Activated CD8-positive, alpha-beta T cell treated with anti-CD3 and anti-CD28 coated beads for 36 hours (primary cell): ENCODE measurements around the gene TTN. TPM values are rescaled to one million over a fixed set of nuclear protein-coding genes. Genes with fewer than 3 reads are reported as not detected.

ENCODE experiments used
- ATAC-seq: fragments of 200-7000 bp; cut with Tn5 transposase; one replicate; pipeline ENCODE4 v1.10.0; 2021; ENCODE audit warnings: mild to moderate bottlenecking, moderate library complexity
- CTCF ChIA-PET: fragments of 350-600 bp; sonication (Branson Sonifier 250); formaldehyde crosslinking; loops from one replicate; lab custom pipeline; 2021; ENCODE audit warnings: antibody characterized with exemption; lab: Charles Lee
- POLR2A ChIA-PET: fragments of 350-600 bp; sonication (Branson Sonifier 250); formaldehyde crosslinking; loops from one replicate; lab custom pipeline; 2021; ENCODE audit warnings: antibody characterized with exemption; lab: Charles Lee
- DNase-seq: peaks from one replicate; pipeline ENCODE4 v3.0.0-alpha.2; 2020
- H3K27ac Mint-ChIP-seq: one replicate; pipeline ENCODE4 v1.8.0; 2021; ENCODE audit warnings: mild to moderate bottlenecking, mixed read lengths
- H3K27me3 Mint-ChIP-seq: one replicate; pipeline ENCODE4 v1.8.0; 2021; ENCODE audit warnings: mixed read lengths
- H3K36me3 Mint-ChIP-seq: one replicate; pipeline ENCODE4 v1.8.0; 2021; ENCODE audit warnings: low read depth, mixed read lengths
- H3K4me1 Mint-ChIP-seq: one replicate; pipeline ENCODE4 v1.8.0; 2021; ENCODE audit warnings: low read depth, mixed read lengths
- H3K4me3 Mint-ChIP-seq: one replicate; pipeline ENCODE4 v1.8.0; 2021; ENCODE audit warnings: mild to moderate bottlenecking, moderate library complexity, mixed read lengths
- H3K9me3 Mint-ChIP-seq: one replicate; pipeline ENCODE4 v1.8.0; 2021; ENCODE audit warnings: mixed read lengths
- CTCF ChIP-seq: fragments of 200-600 bp; IDR thresholded peaks from one replicate; pipeline ENCODE4 v1.8.0; 2022; ENCODE audit warnings: antibody characterized with exemption, mild to moderate bottlenecking
- intact Hi-C: fragments of 100-400 bp; cut with micrococcal nuclease; formaldehyde crosslinking; loops from one replicate; pipeline ENCODE4 v1.10.0; 2022
- total RNA-seq, 2 experiments: library from RNA; stranded (reverse); gene quantifications; one replicate each; pipeline ENCODE4 v1.2.3, GENCODE V29; 2021

Gene TTN
- total RNA-seq, 2 experiments from 2014 or later: 2.8 to 4.3 TPM

GRCh38 chr2:178506949-178507348 is 300.3 kb downstream of the TTN start:
- ATAC-seq (no peak), DNase-seq (no peak)
- no peaks in the 10 kb centered on the region for H3K9me3 Mint-ChIP-seq
- CTCF ChIA-PET: interaction anchor here (0.7 kb wide), 1 partner anchor 25 kb away, joined by 3 read pairs; no protein-coding TSS in a partner anchor
- intact Hi-C loops: no loop called here
- H3K4me1 Mint-ChIP-seq: peaks cover 15% of the 10 kb centered on the region
- H3K4me3 Mint-ChIP-seq: no peak overlapping the region
- TF ChIP-seq CTCF: no peak
- H3K36me3 Mint-ChIP-seq: peaks cover 16% of the 10 kb centered on the region
- no peaks in the 10 kb centered on the region for H3K27me3 Mint-ChIP-seq
- POLR2A ChIA-PET: no interaction called here
- no peak overlapping the region for H3K27ac Mint-ChIP-seq

GRCh38 chr2:178506524-178506923 is 300.7 kb downstream of the TTN start:
- Mint-ChIP-seq H3K36me3 (peaks cover 17% of the 10 kb centered on the region), H3K4me3 (no peak overlapping the region), H3K9me3 (no peaks in the 10 kb centered on the region), H3K27ac (no peak overlapping the region), H3K4me1 (peaks cover 15% of the 10 kb centered on the region), H3K27me3 (no peaks in the 10 kb centered on the region)
- ChIA-PET CTCF (interaction anchor here (0.7 to 1.4 kb wide), 2 partner anchors 16 to 24 kb away, joined by 3 to 4 read pairs; no protein-coding TSS in a partner anchor), POLR2A (no interaction called here)
- no peak for ATAC-seq
- no peak for DNase-seq
- intact Hi-C loops: no loop called here
- no peak for TF ChIP-seq CTCF

GRCh38 chr2:178506101-178506500 is 301.1 kb downstream of the TTN start:
- Mint-ChIP-seq H3K9me3 (no peaks in the 10 kb centered on the region), H3K4me1 (peaks cover 15% of the 10 kb centered on the region)

GRCh38 chr2:178502751-178503150 is 304.5 kb downstream of the TTN start:
- H3K9me3 Mint-ChIP-seq: no peaks in the 10 kb centered on the region
- H3K27ac Mint-ChIP-seq: no peak overlapping the region
- peaks cover 24% of the 10 kb centered on the region for H3K36me3 Mint-ChIP-seq
- H3K4me1 Mint-ChIP-seq: peaks cover 9% of the 10 kb centered on the region
- POLR2A ChIA-PET: no interaction called here
- no peak overlapping the region for H3K4me3 Mint-ChIP-seq
- DNase-seq (no peak), ATAC-seq (no peak)
- CTCF ChIA-PET: interaction anchor here (1.6 kb wide), 1 partner anchor 8 kb away, joined by 3 read pairs; no protein-coding TSS in a partner anchor
- intact Hi-C loops: no loop called here
- TF ChIP-seq CTCF: no peak
- no peaks in the 10 kb centered on the region for H3K27me3 Mint-ChIP-seq

More at GRCh38 chr2:178506101-178506500, 301.1 kb downstream of the TTN start:
- Mint-ChIP-seq H3K36me3 (peaks cover 17% of the 10 kb centered on the region), H3K4me3 (no peak overlapping the region), H3K27ac (no peak overlapping the region), H3K27me3 (no peaks in the 10 kb centered on the region)
- CTCF ChIA-PET: interaction anchor here (0.5 to 1.4 kb wide), 3 partner anchors 16 to 299 kb away, joined by 3 to 4 read pairs (median 3); no protein-coding TSS in a partner anchor
- no peak for DNase-seq
- no peak for ATAC-seq
- POLR2A ChIA-PET: no interaction called here
- intact Hi-C loops: no loop called here
- no peak for TF ChIP-seq CTCF

- no peaks in the 10 kb centered on the region for H3K4me1 Mint-ChIP-seq
- POLR2A ChIA-PET: interaction anchor here (1.1 kb wide), 1 partner anchor 11 kb away, joined by 5 read pairs; no protein-coding TSS in a partner anchor
- CTCF ChIA-PET: interaction anchor here (1.5 kb wide), 1 partner anchor 11 kb away, joined by 3 read pairs; no protein-coding TSS in a partner anchor
- peaks cover 37% of the 10 kb centered on the region for H3K36me3 Mint-ChIP-seq
- no peak for ATAC-seq
- no peaks in the 10 kb centered on the region for H3K9me3 Mint-ChIP-seq
- TF ChIP-seq CTCF: no peak
- H3K27ac Mint-ChIP-seq: no peak overlapping the region
- no peak overlapping the region for H3K4me3 Mint-ChIP-seq
- intact Hi-C loops: no loop called here
- no peaks in the 10 kb centered on the region for H3K27me3 Mint-ChIP-seq
- DNase-seq: no peak
Measured at GRCh38 chr2:178499640-178500039, 307.6 kb downstream of the TTN start.
